Left hindlimb (tissue), 1 donor: ENCODE measurements around the gene PRKAG2.

Experiments
- DNase-seq: peaks from one replicate; pipeline ENCODE4 v3.0.0-alpha.2; 2018

The PRKAG2 gene

DNA sequence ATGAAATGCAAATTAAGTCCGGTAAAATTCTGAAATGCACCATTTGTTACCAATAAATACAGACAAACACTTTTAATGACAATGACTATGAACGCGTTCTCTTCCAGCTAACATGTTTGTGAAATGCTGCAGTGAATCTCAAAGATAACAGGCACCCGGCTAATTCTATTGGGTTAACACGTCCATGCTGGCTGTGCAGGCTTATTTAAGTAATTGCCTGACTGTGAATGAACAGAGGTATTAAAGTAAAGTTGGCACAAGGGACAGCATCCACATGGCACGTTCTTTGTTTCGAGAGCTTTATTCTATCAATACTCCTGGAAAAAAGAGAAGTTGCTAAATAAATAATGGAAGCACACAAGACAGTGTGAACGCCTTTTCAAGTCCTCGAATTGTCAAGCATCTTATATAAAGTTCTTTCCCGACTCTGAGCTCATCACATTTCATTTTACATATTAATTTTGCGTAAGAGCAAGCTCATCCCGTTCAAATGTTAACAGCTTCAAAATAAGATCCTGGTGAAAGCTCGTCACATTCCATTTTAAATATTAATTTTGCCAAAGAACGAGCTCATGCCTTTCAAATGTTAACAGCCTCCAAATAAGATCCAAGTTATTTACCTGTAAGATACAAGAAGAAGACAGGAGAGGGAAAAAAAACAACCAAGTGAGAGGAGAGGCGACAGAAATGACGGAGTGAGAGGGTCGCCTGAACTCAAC, 245.9 kb downstream of the PRKAG2 start:
- no peak for DNase-seq

DNA sequence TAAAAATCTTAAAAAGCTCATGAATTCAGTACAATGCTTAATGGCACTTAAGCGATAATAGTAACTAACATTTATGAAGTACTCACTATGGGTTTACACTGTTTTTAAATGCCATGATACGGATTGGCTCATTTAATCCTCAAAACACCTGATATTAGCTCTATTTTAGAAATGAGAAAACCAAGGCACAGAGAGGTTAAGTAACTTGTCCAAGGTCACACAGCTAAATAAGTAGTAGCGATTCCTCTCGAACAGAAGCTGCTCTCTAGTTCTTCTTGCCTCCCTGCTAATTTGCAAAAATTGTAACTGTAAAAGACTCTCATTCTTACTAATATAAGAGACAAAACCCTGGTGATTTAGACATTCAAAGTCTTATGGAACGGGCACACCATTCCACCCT, 246.6 kb downstream of the PRKAG2 start:
- DNase-seq, result no peak

DNA sequence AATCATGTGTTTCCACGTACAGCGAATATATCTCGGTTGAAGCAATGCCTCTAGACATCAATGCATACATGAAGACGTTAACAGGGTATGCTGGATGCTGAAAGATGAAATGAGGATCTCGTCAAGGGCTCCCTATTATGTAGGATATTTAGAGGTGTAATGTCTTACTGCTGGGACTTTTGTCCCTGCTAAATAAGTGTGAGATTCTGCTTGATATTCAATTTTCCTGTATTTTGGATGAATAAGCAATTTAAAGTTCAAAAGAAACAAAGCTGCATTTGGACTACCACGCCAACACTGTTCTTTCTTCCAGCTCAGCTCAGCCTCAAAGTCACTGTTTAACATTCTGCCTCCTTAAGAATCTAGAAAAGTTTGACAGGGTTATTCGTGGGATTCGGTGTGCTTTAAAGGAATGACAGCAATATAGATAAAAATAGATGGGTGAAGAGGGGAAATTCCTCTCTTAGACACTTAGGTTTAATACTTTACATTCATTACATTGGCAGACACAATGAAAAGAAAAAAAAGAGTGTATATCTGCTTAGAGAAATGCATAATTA, 247.1 kb downstream of the PRKAG2 start:
- DNase-seq, result no peak

DNA sequence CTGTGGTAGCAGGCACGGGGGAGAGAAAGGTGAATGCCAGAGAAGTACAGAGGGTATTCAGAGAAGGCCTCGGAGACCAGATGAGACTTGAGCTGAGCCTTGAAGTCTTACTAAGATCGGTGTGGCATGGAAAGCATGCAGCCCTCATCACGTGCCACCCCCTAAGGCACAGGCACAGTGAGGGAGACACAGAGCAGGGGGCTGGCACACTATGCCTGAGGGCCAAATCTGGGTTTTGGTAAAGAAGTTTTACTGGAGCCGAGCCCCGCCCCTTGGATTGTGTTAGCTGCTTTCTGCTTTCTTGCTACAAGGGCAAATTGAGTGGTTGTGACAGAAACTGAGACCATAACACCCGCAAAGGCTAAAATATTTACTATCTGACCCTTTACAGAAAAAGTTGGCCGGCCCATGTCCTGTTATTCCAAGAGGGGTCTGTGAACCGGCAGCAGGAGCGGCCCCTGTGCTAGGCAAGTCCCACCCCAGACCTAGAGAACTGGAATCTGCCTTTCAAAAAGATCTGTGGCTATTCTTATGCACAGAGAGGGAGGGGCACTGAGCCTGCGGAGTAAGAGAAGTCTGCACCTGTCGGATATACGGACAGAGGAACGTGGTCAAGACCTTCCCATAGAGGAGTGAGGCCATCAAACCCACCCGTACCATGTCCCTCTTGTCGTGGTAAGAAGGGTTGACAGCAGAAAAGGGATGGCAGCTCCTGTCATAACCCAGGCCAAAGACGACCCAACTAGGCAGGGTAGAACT, 247.9 kb downstream of the PRKAG2 start:
- no peak for DNase-seq

DNA sequence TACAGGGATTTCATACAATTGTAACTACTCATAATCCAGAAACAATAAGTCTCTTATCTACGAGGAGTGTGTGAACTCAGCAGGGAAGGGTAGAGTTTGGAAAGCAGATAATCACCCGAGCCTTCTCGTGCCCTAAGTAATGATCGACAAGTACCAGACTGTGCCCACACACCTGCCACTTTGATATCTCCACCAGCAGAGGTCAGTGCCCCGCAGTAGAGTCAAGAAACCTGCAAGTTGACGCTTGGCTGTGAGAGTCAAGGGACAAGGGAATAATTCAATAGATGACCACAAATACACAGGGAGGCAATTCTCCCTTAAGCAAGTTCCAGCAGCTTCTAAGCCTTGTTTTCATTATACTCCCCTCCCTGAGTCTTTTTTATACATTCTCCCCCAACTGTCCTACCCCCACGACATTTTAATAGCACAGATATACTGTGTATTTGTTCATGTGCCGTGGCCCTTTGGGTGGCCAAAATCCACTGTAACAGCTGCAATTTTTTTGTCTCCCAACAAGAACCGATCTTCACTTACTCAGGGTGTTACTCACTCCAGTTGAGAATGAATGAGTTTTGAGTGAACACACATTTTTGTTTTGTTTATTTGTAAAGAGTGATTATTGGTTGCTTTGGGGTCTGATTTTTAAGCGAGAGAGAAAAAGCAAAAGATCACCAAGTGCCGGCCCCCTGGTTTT, 250.3 kb downstream of the PRKAG2 start:
- DNase-seq, result no peak

DNA sequence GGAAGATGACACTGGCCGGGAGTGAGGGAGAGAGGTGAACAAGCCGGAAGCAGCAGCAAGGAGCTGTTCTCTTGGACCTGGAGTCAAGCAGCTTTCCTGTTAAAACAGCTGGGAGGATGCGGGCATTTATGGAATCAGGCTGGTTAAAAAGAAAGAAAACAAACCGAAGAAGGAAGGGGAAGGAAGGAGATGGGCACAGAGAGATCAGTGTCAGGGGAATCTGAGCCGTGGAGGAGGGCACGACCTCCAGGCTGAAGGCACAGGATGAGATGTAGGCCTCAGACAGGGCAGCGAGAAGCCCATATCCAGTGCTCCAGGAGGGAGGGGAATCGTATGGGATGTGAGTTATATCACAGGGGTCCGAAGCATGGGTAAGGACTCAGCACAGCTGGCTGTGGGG, 251.3 kb downstream of the PRKAG2 start:
- no peak for DNase-seq

DNA sequence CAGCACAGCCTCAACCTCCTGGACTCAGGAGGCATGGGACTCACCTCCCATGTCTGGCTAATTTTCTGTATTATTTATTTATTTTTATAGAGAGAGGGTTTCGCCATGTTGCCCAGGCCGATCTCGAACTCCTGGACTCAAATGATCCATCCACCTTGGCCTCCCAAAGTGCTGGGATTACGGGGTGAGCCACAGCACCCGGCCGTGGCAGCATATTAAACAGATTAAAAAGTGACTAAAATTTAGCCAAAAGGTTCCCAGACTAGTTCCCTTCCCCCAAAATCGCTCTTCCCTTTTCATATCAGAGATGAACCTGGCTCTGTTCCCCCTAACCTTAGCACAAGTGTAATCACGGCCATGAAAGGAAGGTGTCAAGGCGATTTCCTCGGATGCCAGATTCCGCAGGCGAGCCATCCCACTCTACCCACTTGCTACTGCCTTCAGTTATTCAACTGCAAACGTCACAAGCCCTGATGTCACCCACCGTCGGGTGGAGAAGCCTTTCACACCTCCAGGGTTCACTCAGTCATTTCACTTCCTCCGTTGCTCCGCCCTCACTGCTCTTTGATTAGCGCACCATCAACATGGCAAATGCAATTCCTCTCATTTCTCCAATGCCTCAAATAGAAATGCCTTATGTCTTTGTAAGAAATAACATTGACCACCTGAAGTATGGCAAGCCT, 252.5 kb downstream of the PRKAG2 start:
- no peak for DNase-seq

DNA sequence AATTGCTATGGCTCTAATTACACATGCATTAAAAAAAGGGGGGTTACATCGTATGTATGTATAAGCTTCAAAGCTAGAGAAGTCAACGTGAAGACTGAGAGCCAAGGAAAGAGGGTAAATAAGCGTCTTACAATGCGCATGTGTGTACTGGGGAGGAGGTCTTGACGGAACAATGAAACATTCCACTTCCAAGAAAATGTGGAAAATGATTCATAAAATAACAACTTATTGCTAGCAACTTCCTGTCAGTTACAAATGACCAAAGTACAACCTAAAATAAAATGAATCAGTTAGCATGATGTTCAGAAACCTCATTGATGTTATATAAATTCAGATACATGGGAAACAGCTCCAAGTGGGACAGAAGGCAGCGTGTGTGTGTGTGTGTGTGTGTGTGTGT, 253.1 kb downstream of the PRKAG2 start:
- no peak for DNase-seq

DNA sequence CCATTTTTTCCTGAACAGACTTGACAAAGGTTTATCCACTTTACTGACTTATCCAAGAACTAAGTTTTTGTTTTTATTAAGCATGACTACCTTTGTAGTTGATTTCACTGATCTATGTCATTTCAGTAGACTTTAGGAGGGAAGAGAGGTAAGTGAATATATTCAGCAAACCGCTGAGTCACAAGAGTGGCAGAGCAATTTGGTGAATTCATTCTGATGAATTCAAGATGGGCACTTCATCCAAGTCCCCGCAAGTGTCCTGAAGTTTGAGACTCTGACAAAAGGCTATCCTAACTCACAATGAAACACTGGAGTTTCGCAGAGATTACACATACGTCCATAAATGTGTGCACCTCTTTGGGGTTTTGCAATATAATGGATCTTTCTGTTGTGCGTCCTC, 255.0 kb downstream of the PRKAG2 start:
- DNase-seq, result no peak

DNA sequence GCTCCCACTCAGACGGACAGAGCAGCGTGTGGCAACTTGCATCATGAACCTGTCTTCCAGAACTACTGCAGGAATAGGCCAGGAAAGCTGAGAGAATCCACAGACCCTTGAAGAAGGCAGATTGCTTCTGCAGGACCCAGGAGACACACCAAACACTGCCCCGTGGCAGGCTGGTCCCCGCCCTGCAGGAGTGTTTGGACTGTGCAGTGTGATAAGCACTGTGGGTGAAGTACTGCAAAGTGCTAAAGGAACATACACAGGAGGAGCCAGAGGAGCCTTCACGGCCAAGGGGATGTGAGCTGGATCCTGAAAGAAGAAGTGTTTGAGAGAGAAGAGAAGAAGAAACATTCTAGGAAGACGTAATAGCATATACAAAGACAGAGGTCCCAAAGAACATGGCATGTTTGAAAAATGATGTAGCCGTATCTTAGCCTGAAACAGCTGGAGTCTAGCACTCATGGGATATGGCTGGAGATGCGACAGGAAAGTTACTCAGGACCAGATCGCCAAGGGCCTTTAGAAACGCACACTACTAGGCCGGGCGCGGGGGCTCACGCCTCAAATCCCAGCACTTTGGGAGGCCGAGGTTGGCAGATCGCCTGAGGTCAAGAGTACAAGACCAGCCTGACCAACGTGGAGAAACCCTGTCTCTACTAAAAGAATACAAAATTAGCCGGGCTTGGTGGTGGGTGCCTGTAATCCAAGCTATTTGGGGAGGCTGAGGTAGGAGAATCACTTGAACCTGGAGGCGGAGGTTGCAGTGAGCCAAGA, 260.3 kb downstream of the PRKAG2 start:
- DNase-seq, result no peak

DNA sequence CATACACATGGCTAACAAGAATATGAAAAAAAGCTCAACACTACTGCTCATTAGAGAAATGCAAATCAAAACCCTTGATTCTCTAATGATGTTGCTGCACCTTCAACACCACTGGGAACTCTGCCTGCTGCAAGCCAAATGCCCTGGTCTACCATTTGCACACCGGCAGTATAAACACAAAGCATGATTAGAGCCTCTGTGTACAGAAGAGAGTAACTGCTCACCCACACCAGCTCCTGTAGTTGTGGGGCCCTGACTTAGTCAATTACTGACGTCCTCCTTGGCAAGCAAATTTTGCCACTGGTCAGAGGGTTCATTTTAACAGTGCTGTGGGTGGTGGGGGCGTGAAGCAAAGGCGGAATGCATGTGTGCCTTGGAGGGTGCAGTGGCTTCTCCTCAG, 261.1 kb downstream of the PRKAG2 start:
- no peak for DNase-seq

DNA sequence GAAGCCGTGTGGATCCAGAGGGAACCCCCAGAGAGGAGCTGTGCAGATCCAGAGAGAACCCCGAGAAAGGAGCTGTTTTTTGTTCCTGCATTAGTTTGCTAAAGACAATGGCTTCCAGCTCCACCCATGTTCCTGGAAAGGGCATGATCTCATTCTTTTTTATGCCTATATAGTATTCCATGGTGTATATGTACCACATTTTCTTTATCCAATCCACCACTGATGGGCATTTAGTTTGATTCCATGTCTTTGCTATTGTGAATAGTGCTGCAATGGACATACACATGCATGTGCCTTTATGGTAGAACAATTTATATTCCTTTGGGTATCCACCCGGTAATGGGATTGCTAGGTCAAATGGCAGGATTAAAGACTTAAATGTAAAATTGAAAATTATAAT, 261.9 kb downstream of the PRKAG2 start:
- no peak for DNase-seq

DNA sequence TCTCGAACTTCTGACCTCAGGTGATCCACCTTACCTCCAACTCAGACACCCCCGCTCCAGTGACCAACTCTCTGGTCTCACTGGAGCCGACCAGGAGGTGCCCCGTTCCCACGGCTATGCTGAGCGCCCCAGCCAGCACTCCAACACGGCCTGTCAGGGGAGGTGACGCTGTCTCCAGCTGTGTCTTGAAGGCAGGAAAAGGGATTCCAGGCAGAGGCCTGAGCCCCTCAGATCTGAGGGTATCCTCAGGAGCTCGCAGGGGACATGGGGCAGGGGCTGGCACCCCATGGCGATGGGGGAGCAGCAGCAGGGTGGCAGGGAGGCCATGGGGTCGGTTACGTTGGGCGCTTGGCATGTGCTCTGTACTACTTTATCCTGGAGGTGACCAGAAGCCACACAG, 262.9 kb downstream of the PRKAG2 start:
- DNase-seq, result no peak

DNA sequence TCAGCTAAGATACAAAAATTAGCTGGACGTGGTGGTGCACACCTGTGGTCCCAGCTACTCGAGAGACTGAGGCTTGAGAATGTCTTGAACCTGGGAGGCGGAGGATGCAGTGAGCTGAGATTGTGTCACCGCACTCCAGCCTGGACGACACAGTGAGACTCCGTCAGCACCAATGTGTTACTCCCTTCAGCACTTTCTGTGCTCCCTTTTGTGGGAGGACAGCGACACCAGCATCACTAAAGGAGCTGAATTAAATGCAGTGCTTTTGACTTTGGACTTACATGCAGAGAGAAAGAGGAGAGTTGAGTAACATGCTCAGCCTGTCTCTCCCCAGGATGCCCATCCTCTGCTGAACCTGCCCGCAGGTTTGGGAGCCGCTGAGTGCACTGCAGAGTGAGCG, 265.0 kb downstream of the PRKAG2 start:
- no peak for DNase-seq

DNA sequence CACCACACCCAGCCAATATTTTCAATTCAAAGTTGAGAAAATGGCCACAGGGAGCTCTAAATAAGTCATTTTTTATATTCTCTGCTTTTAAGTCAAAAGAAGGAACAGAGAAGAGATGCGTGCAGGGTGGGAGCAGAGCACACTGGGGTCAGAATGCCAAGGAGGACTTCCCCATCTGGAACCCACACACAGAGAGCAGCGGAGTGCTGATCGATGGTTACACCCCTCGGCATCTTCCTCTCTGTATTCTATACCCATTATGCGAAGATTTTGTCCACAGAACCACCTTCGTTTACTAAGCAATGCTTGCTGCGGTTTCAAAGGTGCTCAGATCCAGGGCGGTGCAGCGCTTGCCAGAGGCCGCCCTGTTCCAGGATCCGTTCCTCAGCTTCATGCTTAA, 265.9 kb downstream of the PRKAG2 start:
- DNase-seq, result no peak

DNA sequence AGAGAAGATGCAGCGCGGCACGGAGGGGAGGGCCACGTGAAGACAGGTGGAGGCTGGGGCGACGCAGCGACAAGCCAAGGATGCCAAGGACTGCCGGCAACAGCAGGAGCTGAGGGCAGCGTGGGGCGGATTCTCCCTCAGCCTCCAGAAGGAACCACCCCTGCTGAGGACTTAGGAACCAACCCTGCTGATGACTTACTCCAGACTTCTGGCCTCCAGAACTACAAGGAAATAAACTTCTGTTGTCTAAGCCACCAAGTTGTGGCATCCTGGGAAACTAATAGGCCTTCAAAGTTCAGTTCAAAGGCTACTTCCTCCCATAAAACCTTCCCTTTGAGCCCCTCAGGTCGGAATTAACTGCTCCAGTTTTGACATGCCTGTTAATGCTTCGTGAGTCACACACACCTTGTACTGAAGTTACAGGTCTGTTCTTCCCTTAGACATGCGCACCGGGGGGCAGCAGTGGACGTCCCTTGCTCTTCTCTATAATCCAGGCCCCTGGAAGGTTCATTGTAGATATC, 268.8 kb downstream of the PRKAG2 start:
- DNase-seq, result no peak

DNA sequence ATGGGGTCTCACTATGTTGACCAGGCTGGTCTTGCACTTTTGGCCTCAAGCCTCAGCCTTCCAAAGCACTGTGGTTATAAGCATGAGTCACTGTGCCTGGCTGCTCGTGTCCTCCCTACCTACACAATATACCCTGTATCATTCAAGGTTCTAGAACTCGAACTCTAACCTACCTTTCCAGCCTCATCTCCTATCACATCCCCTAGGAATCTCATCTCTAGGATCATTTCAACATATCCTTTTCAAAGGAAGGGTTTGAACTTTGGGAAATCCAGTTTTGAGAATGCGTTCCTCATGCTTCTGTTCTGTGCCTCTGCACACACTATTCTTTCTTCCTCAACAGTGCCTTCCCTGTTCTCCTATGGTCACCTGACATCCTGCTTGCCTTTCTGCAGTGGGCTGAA, 269.4 kb downstream of the PRKAG2 start:
- DNase-seq, result no peak

DNA sequence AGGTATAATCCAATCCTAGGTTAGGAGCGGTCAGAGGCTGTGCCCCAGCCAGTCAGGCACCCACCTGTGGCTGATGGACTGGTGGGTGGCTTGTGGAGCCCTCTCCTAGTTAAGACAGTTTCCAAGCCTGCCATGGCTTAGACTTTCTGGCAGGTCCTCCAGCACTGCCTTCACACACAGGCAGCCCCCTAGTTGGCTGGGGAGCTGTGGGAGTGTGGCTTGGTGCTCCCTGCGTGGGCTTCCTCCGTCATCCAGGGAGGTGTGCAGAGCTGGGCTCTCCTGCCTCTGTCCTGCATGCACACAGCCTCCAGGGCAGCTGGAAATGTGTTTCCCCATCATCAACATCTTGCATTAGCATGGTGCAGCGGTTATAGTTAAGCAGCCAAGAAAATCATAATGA, 273.0 kb downstream of the PRKAG2 start:
- DNase-seq, result no peak

DNA sequence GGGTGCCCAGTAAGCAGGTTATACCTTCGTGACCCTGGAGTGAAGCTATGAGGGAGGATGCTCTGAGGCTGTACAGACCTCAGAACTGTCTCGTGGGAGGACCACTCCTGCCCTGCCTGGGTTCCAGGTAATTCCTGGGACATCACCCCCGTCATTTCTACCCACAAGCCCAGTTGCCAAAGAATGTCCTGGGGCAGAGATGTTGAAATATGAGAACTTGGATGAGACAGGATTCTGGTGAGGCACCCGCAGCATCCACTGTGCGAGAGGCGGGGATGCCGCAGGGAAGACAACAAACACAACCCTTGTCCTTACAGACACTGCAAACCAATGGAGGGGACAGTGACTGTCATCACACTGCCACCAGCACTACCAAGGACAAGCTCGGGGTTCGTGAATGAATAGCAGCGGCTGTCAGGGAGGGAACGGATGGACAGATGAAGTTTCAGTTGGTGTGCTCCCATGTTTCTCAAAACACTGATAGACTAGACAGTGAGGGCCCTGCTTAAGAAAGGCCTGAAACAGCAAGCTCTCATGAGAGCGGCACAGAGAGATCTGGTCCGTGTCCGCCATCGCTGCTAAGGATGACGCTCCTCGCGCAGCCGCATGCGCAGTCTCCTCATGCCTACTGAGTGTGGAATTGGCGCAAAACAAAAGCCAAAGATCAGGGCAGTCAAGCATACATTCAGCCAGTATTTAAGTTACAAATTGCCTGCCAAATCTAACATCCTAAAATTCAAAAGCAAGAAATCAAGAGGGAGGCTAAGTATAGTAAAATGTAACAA, 275.2 kb downstream of the PRKAG2 start:
- no peak for DNase-seq

DNA sequence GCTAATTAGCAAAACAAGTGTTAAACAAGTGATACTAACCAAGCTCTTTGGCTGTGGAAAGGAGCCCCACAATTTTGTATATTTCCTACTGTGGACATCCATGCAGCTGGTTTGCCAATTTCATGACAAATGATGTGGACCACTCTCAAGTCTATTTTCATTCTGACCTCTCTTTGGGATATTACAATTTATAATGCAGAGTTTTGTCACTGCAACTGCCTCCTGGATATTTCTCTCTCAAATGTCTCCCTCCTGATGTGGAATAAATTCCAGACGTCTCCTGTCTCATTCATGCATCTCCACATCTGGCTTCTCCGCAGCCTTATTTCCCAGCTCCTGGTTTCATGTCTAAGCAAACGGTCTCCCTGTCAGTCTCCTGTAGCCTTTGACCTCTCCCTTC, 276.6 kb downstream of the PRKAG2 start:
- no peak for DNase-seq
